Measurements from ENCODE around the gene CHRNB2.

Gene CHRNB2

GRCh38 chr1:154579374-154579773 lies 11.8 kb downstream of the CHRNB2 start:
- Histone ChIP-seq H3K27me3 (no peaks in the 10 kb centered on the region), H3K4me1 (peaks cover 0 to 55% (median 54%) of the 10 kb centered on the region in 10 experiments; a peak in 16 of 20 replicates), H3K36me3 (peaks cover 61 to 76% (median 67%) of the 10 kb centered on the region in 11 experiments), H3K4me2 (peak overlapping the region in 7 of 11 experiments; percentile 25 to 83 (median 59); a peak in 6 of 22 replicates), H3K9ac (no peak overlapping the region), H3K9me3 (replicated peaks in 1 of 11) (no peaks in the 10 kb centered on the region), H3K27ac (no peak overlapping the region), H3K4me3 (no peak overlapping the region), H4K20me1 (peaks cover 40 to 100% (median 84%) of the 10 kb centered on the region in 11 experiments; a peak in 21 of 22 replicates)
- TF ChIP-seq Cebpa-rat (IDR thresholded peaks at IDR 0.05): no peak

GRCh38 chr1:154581766-154582165 lies 14.2 kb downstream of the CHRNB2 start:
- Histone ChIP-seq H3K9ac (no peak overlapping the region; a peak in 1 of 22 replicates), H4K20me1 (peaks cover 48 to 100% (median 90%) of the 10 kb centered on the region in 11 experiments; a peak in 21 of 22 replicates), H3K27me3 (no peaks in the 10 kb centered on the region), H3K27ac (no peak overlapping the region), H3K4me1 (peaks cover 0 to 31% (median 30%) of the 10 kb centered on the region in 10 experiments; a peak in 16 of 20 replicates), H3K36me3 (peaks cover 85 to 100% (median 91%) of the 10 kb centered on the region in 11 experiments), H3K4me3 (no peak overlapping the region), H3K9me3 (replicated peaks in 1 of 11) (no peaks in the 10 kb centered on the region), H3K4me2 (no peak overlapping the region)
- TF ChIP-seq Cebpa-rat (IDR thresholded peaks at IDR 0.05): no peak

- H3K4me3 ChIP-seq: no peak overlapping the region
- H3K27ac ChIP-seq: no peak overlapping the region
- H4K20me1 ChIP-seq: peaks cover 43 to 100% (median 90%) of the 10 kb centered on the region in 11 experiments; a peak in 21 of 22 replicates
- H3K9me3 ChIP-seq (replicated peaks in 1 of 11): no peaks in the 10 kb centered on the region
- peaks cover 0 to 20% (median 19%) of the 10 kb centered on the region in 10 experiments; a peak in 16 of 20 replicates for H3K4me1 ChIP-seq
- H3K9ac ChIP-seq: no peak overlapping the region
- no peaks in the 10 kb centered on the region for H3K27me3 ChIP-seq
- no peak overlapping the region for H3K4me2 ChIP-seq
- no peak for TF ChIP-seq Cebpa-rat (IDR thresholded peaks at IDR 0.05)
- peaks cover 96 to 100% (median 99%) of the 10 kb centered on the region in 11 experiments for H3K36me3 ChIP-seq
These were observed 15.3 kb downstream of the CHRNB2 start for GRCh38 chr1:154582885-154583284.

- no peak overlapping the region for H3K9ac ChIP-seq
- peaks cover 99 to 100% (median 100%) of the 10 kb centered on the region in 11 experiments for H3K36me3 ChIP-seq
- no peak overlapping the region; a peak in 1 of 22 replicates for H3K27ac ChIP-seq
- H3K27me3 ChIP-seq: no peaks in the 10 kb centered on the region
- TF ChIP-seq Cebpa-rat (IDR thresholded peaks at IDR 0.05): no peak
- no peaks in the 10 kb centered on the region for H3K9me3 ChIP-seq (replicated peaks in 1 of 11)
- no peak overlapping the region for H3K4me3 ChIP-seq
- H4K20me1 ChIP-seq: peaks cover 40 to 100% (median 89%) of the 10 kb centered on the region in 11 experiments; a peak in 21 of 22 replicates
- H3K4me2 ChIP-seq: no peak overlapping the region
- H3K4me1 ChIP-seq: peaks cover 0 to 11% (median 10%) of the 10 kb centered on the region in 10 experiments; a peak in 15 of 20 replicates
These were observed 16.2 kb downstream of the CHRNB2 start for GRCh38 chr1:154583773-154584172.

GRCh38 chr1:154584267-154584994 lies 16.9 kb downstream of the CHRNB2 start:
- no peak overlapping the region for H3K27ac ChIP-seq
- no peaks in the 10 kb centered on the region for H3K9me3 ChIP-seq (replicated peaks in 1 of 11)
- peaks cover 0 to 5% (median 3%) of the 10 kb centered on the region in 10 experiments; a peak in 11 of 20 replicates for H3K4me1 ChIP-seq
- no peaks in the 10 kb centered on the region for H3K27me3 ChIP-seq
- TF ChIP-seq Cebpa-rat (IDR thresholded peaks at IDR 0.05): no peak
- H3K9ac ChIP-seq: no peak overlapping the region
- peaks cover 99 to 100% (median 100%) of the 10 kb centered on the region in 11 experiments for H3K36me3 ChIP-seq
- H3K4me3 ChIP-seq: no peak overlapping the region
- no peak overlapping the region for H3K4me2 ChIP-seq
- H4K20me1 ChIP-seq: peaks cover 34 to 100% (median 88%) of the 10 kb centered on the region in 11 experiments; a peak in 21 of 22 replicates

GRCh38 chr1:154586231-154586630 lies 18.7 kb downstream of the CHRNB2 start:
- Histone ChIP-seq H3K9me3 (replicated peaks in 1 of 11) (no peaks in the 10 kb centered on the region), H3K9ac (no peak overlapping the region), H3K27me3 (no peaks in the 10 kb centered on the region), H3K4me3 (no peak overlapping the region), H3K4me1 (0 out of 20 replicates have a peak, but pooled peaks cover 0 to 6% (median 0%) of the 10 kb centered on the region in 10 experiments), H4K20me1 (peaks cover 25 to 100% (median 88%) of the 10 kb centered on the region in 11 experiments; a peak in 21 of 22 replicates), H3K36me3 (peaks cover 99 to 100% (median 100%) of the 10 kb centered on the region in 11 experiments), H3K4me2 (no peak overlapping the region), H3K27ac (no peak overlapping the region)
- no peak for TF ChIP-seq Cebpa-rat (IDR thresholded peaks at IDR 0.05)

- Histone ChIP-seq H4K20me1 (peaks cover 25 to 100% (median 92%) of the 10 kb centered on the region in 11 experiments; a peak in 21 of 22 replicates), H3K4me2 (no peak overlapping the region), H3K27ac (no peak overlapping the region), H3K27me3 (no peaks in the 10 kb centered on the region), H3K9me3 (replicated peaks in 1 of 11) (no peaks in the 10 kb centered on the region), H3K4me1 (0 out of 20 replicates have a peak, but pooled peaks cover 0 to 6% (median 0%) of the 10 kb centered on the region in 10 experiments), H3K9ac (no peak overlapping the region), H3K4me3 (no peak overlapping the region), H3K36me3 (peaks cover 100% of the 10 kb centered on the region in 11 experiments)
- no peak for TF ChIP-seq Cebpa-rat (IDR thresholded peaks at IDR 0.05)
These were observed 19.1 kb downstream of the CHRNB2 start for GRCh38 chr1:154586641-154587040.

- no peaks in the 10 kb centered on the region for H3K27me3 ChIP-seq
- peaks cover 100% of the 10 kb centered on the region in 11 experiments for H3K36me3 ChIP-seq
- 0 out of 20 replicates have a peak, but pooled peaks cover 0 to 6% (median 0%) of the 10 kb centered on the region in 10 experiments for H3K4me1 ChIP-seq
- TF ChIP-seq Cebpa-rat (IDR thresholded peaks at IDR 0.05): no peak
- H3K4me2 ChIP-seq: no peak overlapping the region
- no peak overlapping the region for H3K9ac ChIP-seq
- H3K9me3 ChIP-seq (replicated peaks in 1 of 11): no peaks in the 10 kb centered on the region
- no peak overlapping the region for H3K4me3 ChIP-seq
- H3K27ac ChIP-seq: no peak overlapping the region
- H4K20me1 ChIP-seq: peaks cover 20 to 99% (median 86%) of the 10 kb centered on the region in 11 experiments; a peak in 21 of 22 replicates
These were observed 22.2 kb downstream of the CHRNB2 start for GRCh38 chr1:154589780-154590179.

GRCh38 chr1:154590756-154591155 lies 23.2 kb downstream of the CHRNB2 start:
- 0 out of 20 replicates have a peak, but pooled peaks cover 0 to 6% (median 0%) of the 10 kb centered on the region in 10 experiments for H3K4me1 ChIP-seq
- H3K9ac ChIP-seq: no peak overlapping the region
- H3K36me3 ChIP-seq: peaks cover 99 to 100% (median 100%) of the 10 kb centered on the region in 11 experiments

More at GRCh38 chr1:154590756-154591155, 23.2 kb downstream of the CHRNB2 start:
- peaks cover 26 to 99% (median 84%) of the 10 kb centered on the region in 11 experiments; a peak in 21 of 22 replicates for H4K20me1 ChIP-seq
- TF ChIP-seq Cebpa-rat (IDR thresholded peaks at IDR 0.05): no peak
- no peak overlapping the region for H3K4me2 ChIP-seq
- H3K27ac ChIP-seq: no peak overlapping the region
- no peak overlapping the region for H3K4me3 ChIP-seq
- H3K9me3 ChIP-seq (replicated peaks in 1 of 11): no peaks in the 10 kb centered on the region
- no peaks in the 10 kb centered on the region for H3K27me3 ChIP-seq

Data from BLaER1 treated with 17β-estradiol and CSF1 and Interleukin-3, amounts not matched to agents 10 nM and 100 nM (cell line).